IgD-negative memory B cell (primary cell): ENCODE data around the gene DISP3. TPM values are rescaled to one million over a fixed set of nuclear protein-coding genes. Genes with fewer than 3 reads are reported as not detected.
"Not testable (repeated sequence)": the region's sequence is repeated elsewhere in the genome, so short reads cannot be mapped to it uniquely, and the experiment has no call there.

Experiments
- H3K27ac Mint-ChIP-seq, 3 donors: one replicate each; pipeline ENCODE4 v1.8.0; 2020 to 2022; ENCODE audit warnings: mild to moderate bottlenecking in 3 of 3, mixed read lengths in 3 of 3, moderate library complexity in 1 of 3
- H3K27me3 Mint-ChIP-seq: one replicate; pipeline ENCODE4 v1.8.0; 2021; ENCODE audit warnings: mixed read lengths
- H3K36me3 Mint-ChIP-seq: one replicate; pipeline ENCODE4 v1.8.0; 2020; ENCODE audit warnings: mild to moderate bottlenecking, mixed read lengths
- H3K4me1 Mint-ChIP-seq, 3 donors: one replicate each; pipeline ENCODE4 v1.8.0; 2020 to 2022; ENCODE audit warnings: mixed read lengths in 3 of 3, mild to moderate bottlenecking in 1 of 3
- H3K4me3 Mint-ChIP-seq, 4 donors: one replicate each; pipeline ENCODE4 v1.8.0; 2020 to 2022; ENCODE audit warnings: mild to moderate bottlenecking in 4 of 4, mixed read lengths in 4 of 4, moderate library complexity in 3 of 4
- H3K9me3 Mint-ChIP-seq, 3 donors: one replicate each; pipeline ENCODE4 v1.8.0; 2020 to 2021; ENCODE audit warnings: mixed read lengths in 3 of 3, mild to moderate bottlenecking in 1 of 3
- polyA plus RNA-seq: library from polyadenylated mRNA; unstranded; fragments of 300-500 nt; fragmentation: Illumina TruSeq; gene quantifications from one replicate; pipeline ENCODE4 v1.2.3, GENCODE V29; 2021

DISP3 gene
- polyA plus RNA-seq, 1 donor from 2014 or later = not detected

DNA sequence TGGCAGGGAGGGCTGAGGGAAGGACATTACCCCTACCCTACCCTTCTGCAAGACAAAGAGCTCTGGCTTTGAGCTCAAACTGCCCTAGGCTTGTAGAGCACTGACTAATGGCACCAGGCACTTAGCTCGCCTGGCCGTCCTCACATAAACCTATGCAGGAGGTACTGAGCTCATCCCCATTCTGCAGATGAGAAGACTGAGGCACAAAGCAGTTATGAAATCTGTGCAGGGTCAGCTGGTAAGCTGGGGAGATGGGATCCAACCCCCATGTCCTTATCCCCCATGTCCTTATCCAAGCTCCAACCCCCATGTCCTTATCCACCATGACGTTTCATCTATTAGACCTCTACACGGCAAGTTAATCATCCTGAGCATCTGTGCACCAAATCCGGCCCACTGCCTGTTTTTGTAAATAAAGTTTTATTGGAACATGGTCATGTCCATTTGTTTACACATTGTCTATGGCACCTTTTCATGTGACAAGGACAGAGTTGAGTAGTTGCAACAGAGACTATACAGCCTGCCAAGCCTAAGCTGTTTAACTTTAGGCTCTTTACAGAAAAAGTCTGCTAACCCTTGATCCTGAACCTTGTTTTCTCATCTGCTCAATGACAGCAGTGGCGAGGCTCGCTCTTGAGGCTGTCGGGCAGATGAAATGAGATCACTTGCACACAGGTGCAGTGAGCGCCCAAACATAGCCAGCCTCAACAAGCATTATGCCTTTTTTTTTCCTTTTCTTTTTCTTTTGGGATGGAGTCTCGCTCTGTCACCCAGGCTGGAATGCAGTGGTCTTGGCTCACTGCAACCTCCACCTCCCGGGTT lies 88.5 kb downstream of the DISP3 start:
- peaks cover 5 to 8% (median 6%) of the 10 kb centered on the region in 3 donors for H3K4me1 Mint-ChIP-seq
- H3K27ac Mint-ChIP-seq = no peak overlapping the region
- no peaks in the 10 kb centered on the region for H3K36me3 Mint-ChIP-seq
- H3K4me3 Mint-ChIP-seq = no peak overlapping the region
- H3K27me3 Mint-ChIP-seq = peaks cover 20% of the 10 kb centered on the region
- no peaks in the 10 kb centered on the region for H3K9me3 Mint-ChIP-seq

DNA sequence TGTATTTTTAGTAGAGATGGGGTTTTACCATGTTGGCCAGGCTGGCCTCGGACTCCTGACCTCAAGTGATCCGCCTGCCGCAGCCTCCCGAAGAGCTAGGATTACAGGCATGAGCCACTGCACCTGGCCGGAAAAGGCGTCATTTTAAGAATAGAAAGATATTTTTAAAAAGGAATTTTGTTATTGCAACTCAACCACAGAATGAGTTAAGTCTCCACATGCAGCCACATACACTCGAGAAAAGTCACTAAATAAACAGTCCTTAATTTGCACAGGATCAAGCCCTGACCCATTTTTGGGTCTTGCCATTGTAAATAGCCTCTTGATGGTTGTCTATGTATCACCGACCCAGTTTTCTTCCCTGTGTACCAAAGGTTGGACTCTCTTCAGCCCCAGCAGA lies 89.7 kb downstream of the DISP3 start:
- Mint-ChIP-seq H3K36me3 (no peaks in the 10 kb centered on the region), H3K27ac (no peak overlapping the region), H3K9me3 (no peaks in the 10 kb centered on the region), H3K4me3 (no peak overlapping the region), H3K4me1 (peaks cover 2 to 3% (median 3%) of the 10 kb centered on the region in 3 donors), H3K27me3 (peaks cover 15% of the 10 kb centered on the region)

DNA sequence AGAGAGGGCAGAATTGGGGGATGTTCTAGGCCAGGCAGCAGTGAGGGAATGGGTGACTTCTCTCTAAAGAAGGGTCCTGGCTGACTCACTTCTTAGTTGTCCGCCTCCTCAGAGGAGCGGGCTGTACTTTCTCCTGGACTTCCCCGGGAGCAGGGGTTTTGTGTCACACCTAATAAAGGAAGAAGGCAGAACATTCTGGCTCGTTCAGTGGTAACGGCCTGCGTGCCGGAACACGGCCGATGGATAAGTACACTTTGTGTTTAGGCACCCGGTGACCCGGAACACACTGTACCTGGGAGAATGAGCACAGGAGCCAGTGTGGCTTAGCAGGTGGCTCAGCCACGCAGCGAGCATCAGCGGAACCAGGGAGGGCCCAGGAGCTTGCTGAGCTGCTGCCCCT lies 90.6 kb downstream of the DISP3 start:
- no peak overlapping the region for H3K27ac Mint-ChIP-seq
- no peaks in the 10 kb centered on the region for H3K9me3 Mint-ChIP-seq
- peaks cover 15% of the 10 kb centered on the region for H3K27me3 Mint-ChIP-seq
- no peak overlapping the region for H3K4me3 Mint-ChIP-seq
- H3K4me1 Mint-ChIP-seq = no peaks in the 10 kb centered on the region
- no peaks in the 10 kb centered on the region for H3K36me3 Mint-ChIP-seq

DNA sequence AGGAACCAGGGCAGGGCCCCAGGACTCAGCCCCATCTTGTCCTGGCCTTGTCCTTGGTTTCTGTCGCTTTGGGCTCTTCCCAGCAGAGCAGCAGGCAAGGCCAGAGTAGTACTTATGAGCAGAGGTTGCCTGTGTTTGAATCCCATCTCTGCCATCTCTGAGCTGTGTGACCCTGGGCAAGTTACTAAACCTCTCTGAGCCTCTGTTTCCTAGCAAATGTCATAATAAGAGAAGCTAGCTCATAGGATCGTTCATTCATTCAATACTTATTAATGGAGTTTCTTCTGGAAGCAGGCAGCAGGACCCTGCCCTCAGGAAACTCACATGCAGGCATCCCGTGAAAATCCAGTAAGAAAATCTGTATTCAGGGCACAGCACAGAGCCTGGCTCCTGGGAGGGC lies 91.0 kb downstream of the DISP3 start:
- Mint-ChIP-seq H3K9me3 (no peaks in the 10 kb centered on the region), H3K27me3 (peaks cover 15% of the 10 kb centered on the region), H3K36me3 (no peaks in the 10 kb centered on the region), H3K27ac (no peak overlapping the region), H3K4me1 (no peaks in the 10 kb centered on the region), H3K4me3 (peak overlapping the region in 1 of 4 donors; percentile 52)

DNA sequence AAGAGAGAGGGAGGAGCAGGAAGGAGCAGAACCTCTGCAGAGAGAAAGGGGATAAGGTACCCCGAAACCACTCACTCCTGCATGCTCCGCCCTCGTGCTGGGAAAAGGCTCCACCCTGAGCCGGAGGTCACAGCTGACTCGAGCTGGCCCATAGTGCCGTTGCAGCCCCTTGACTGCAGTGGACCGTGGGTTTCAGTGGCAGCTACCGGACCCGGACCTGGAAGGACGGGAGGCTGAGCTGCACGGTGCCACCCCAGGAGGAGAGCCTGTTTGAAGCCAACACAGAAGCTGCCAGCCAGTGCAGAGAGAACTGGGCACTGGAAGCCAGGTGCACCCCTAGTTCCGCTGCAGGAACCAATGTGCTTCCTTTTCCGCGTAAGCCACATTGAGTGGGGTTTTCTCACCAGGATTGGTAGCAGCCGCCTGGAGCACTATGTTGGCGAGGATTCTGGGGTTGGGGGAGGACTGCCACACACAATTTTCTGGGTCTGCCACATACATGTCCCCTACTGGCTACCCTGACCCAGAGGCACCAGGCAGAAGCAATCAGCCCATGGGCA lies 91.9 kb downstream of the DISP3 start:
- Mint-ChIP-seq H3K4me1 (no peaks in the 10 kb centered on the region), H3K27me3 (peaks cover 15% of the 10 kb centered on the region), H3K9me3 (no peaks in the 10 kb centered on the region), H3K36me3 (no peaks in the 10 kb centered on the region), H3K27ac (no peak overlapping the region), H3K4me3 (no peak overlapping the region)

DNA sequence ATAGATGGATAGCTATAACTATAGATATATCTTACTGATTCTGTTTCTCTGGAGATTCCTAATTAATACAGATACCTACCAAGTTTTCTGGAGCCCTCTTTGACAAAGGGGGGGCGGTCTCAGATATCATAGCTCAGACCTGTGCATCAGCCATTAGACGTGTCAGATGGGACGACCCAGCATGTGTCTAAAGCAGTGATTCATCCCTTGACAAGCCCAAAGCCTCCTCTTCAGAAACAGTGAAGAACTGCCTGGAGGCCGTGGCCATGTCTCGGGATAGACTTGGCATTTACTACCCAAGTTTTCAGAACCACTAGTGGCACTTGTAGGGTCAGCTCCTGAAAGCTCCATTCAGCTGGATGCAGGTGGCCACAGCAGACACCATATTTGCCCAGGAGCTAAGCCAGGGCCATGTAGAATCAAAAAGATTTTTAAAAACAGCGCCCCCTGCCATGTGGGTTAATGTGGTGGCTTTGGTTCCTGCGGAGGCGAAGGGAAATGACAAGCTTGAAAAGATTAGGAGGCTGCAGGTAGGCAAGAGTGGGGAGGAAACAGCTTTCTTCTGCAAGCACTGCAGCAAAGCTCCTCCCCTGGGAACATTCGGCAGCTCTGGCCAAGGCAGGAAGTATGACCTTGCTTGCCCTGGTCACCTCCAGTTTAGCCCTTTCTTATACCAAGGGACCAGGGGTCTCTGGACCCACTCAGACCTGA lies 93.1 kb downstream of the DISP3 start:
- Mint-ChIP-seq H3K27ac (no peak overlapping the region), H3K27me3 (peaks cover 14% of the 10 kb centered on the region), H3K36me3 (no peaks in the 10 kb centered on the region)

DNA sequence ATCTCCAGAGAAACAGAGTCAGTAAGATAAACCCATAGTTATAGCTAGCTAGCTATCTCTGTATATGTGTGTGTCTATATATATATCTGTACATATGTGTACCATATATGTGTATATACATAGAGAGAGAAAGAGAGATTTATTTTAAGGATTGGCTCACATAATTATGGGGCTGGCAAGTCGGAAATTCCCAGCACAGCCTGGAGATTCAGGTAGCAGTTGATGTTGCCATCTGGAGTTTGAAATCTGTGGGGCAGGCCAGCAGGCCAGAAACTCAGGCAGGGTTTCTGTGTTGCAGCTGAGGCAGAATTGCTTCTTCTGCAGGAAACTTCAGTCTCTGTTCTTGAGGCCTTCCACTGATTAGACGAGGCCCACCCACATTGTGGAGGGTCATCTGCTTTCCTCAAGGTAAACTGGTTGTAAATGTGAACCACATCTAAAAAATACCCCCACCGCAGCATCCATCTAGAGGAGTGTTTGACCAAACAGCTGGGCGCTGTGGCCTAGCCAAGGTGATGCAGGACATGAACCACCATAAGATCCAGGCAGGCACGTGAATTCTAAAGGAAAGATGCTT lies 94.2 kb downstream of the DISP3 start:
- Mint-ChIP-seq H3K27ac (no peak overlapping the region), H3K4me1 (no peaks in the 10 kb centered on the region), H3K4me3 (no peak overlapping the region), H3K27me3 (peaks cover 18% of the 10 kb centered on the region), H3K36me3 (no peaks in the 10 kb centered on the region), H3K9me3 (no peaks in the 10 kb centered on the region)

More for the DNA sequence above, 93.1 kb downstream of the DISP3 start:
- H3K4me1 Mint-ChIP-seq = no peaks in the 10 kb centered on the region
- H3K9me3 Mint-ChIP-seq = no peaks in the 10 kb centered on the region
- no peak overlapping the region for H3K4me3 Mint-ChIP-seq

DNA sequence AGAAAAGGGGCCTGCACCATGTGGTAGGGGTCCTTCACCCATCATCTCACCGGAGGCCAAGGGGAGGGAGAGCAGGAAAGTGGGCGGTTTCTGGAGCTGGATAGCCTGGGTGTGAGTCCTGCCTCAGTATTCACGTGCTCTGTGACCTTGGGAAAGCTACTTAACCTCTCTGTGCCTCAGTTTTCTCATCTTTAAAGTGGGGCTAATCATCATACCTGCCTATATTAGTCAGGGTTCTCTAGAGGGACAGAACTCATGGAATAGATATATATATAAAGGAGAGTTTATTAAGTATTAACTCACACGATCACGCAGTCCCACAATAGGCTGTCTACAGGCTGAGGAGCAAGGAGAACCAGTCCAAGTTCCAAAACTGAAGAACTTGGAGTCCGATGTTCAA lies 96.6 kb downstream of the DISP3 start:
- Mint-ChIP-seq H3K4me3 (no peak overlapping the region), H3K9me3 (no peaks in the 10 kb centered on the region), H3K27me3 (peaks cover 9% of the 10 kb centered on the region), H3K27ac (no peak overlapping the region), H3K36me3 (no peaks in the 10 kb centered on the region), H3K4me1 (no peaks in the 10 kb centered on the region)

DNA sequence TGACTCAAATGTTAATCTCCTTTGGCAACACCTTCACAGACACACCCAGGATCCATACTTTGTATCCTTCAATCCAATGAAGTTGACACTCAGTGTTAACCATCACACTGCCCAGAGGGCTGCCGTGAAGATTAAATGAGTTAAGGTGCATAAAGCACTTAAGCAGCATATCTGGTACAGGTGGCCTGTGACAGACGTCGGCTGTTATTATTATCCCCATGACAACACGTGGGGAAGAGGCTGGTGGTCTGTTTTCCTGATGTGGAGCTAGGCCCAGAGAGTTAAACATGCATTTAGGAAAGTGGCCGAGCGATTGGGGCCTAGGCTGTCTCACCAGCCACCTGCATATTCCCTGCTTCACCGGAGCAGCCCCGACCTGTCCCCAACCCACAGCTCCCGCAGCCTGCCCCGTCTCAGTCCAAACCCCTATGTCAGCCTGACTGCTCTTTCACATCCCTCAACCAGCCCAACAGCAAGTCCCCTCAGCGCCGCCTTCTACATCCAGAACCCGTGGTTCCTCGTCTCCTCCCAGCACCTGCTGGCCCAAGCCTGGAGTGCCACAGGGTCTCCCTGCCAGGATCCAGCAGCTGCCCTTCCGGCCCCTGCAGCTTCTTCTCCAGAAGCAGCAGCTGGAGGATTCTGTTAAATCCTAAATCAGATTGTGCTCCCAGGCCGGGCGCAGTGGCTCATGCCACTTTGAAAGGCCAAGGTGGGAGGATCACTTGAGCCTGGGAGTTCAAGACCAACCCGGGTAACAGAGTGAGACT lies 97.3 kb downstream of the DISP3 start:
- H3K9me3 Mint-ChIP-seq = no peaks in the 10 kb centered on the region
- H3K27me3 Mint-ChIP-seq = peaks cover 12% of the 10 kb centered on the region
- no peaks in the 10 kb centered on the region for H3K4me1 Mint-ChIP-seq
- no peaks in the 10 kb centered on the region for H3K36me3 Mint-ChIP-seq
- peak overlapping the region in 1 of 3 donors; percentile 86 for H3K27ac Mint-ChIP-seq
- no peak overlapping the region for H3K4me3 Mint-ChIP-seq

DNA sequence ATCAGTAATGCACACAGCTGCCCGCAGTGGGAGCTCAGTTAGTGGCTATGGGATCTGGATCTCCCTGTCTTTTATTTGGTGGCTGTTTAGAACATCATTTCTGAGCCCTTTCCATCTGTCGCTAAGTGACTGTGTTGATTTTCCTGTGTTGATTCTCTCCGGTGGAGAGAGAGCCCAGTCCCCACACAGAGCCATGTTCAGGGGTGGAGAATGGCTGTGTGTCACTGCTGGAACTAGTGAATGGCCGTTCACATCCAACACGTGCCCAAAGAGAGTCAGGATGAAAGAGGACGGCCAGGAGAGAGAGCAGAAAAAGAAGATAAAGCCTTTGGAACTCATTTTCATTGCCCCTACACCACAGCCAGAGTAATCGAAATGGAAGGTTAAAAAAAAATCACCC lies 99.0 kb downstream of the DISP3 start:
- H3K27ac Mint-ChIP-seq = peak overlapping the region in 1 of 3 donors; percentile 61
- H3K27me3 Mint-ChIP-seq = peaks cover 15% of the 10 kb centered on the region
- peaks cover 0 to 2% (median 0%) of the 10 kb centered on the region in 3 donors for H3K9me3 Mint-ChIP-seq
- no peak overlapping the region for H3K4me3 Mint-ChIP-seq
- no peaks in the 10 kb centered on the region for H3K4me1 Mint-ChIP-seq
- H3K36me3 Mint-ChIP-seq = no peaks in the 10 kb centered on the region

DNA sequence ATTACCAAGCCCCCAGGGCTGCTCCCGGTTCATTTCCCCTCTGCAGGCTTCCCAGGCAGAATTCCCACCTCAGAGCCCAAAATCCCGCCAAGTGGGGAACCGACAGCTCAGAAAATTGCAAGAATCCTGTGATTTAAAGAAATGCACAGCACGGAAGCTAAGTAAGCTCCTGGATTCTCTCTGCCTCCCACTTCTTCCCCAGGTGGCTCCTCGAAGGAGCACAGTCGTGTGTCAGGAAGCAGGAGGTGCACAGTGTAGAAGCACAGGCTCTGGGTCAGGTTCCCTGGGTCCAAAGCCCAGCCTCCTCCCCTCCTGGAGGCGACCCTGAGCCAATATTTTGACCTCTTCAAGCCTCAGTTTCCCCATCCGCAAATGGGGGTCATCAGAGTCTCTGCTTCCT lies 100.6 kb downstream of the DISP3 start:
- Mint-ChIP-seq H3K36me3 (no peaks in the 10 kb centered on the region), H3K4me1 (no peaks in the 10 kb centered on the region), H3K4me3 (no peak overlapping the region), H3K27ac (peak overlapping the region in 1 of 3 donors; percentile 36), H3K27me3 (peaks cover 16% of the 10 kb centered on the region), H3K9me3 (peaks cover 0 to 4% (median 0%) of the 10 kb centered on the region in 3 donors)

DNA sequence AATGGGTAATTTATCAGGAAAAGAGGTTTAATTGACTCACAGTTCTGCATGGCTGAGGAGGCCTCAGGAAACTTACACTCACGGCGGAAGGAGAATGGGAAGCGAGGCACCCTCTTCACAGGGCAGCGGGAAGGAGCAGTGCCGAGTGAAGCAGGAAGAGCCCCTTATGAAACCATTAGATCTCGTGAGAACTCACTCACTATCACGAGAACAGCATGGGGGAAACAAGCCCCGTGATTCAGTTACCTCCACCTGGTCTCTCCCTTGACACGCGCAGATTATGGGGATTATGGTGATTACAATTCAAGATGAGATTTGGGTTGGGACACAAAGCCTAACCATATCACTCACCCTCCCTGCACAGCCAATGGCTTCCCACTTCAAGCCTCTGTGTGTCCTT lies 101.1 kb downstream of the DISP3 start:
- not testable (repeated sequence) for H3K9me3 Mint-ChIP-seq, H3K27ac Mint-ChIP-seq, H3K4me1 Mint-ChIP-seq, H3K36me3 Mint-ChIP-seq, H3K4me3 Mint-ChIP-seq
- peaks cover 18% of the 10 kb centered on the region for H3K27me3 Mint-ChIP-seq

DNA sequence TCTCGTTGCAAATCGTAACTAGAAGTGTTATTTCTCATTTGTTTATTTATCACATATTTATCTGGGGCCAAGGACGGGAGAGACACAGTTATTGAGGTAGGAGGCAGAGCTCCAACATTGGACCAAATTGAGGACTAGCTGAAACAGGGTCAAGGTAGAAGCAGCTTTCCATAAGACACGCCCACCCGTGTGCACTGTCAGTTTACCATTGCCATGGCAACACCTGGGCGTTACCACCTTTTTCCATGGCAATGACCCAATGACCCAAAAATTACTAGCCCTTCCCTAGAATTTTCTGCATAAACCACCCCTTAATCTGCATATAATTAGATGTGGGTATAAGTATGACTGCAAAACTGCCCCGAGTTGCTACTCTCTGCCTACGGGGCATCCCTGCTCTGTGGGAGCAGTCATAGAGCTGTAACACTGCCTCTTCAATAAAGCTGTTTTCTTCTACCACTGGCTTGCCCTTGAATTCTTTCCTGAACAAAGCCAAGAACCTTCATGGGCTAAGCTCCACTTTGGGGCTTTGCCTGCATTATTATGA lies 102.6 kb downstream of the DISP3 start:
- H3K9me3 Mint-ChIP-seq = peaks cover 0 to 4% (median 0%) of the 10 kb centered on the region in 3 donors
- no peaks in the 10 kb centered on the region for H3K4me1 Mint-ChIP-seq
- peaks cover 18% of the 10 kb centered on the region for H3K27me3 Mint-ChIP-seq
- H3K36me3 Mint-ChIP-seq = no peaks in the 10 kb centered on the region
- H3K27ac Mint-ChIP-seq = no peak overlapping the region
- no peak overlapping the region for H3K4me3 Mint-ChIP-seq

DNA sequence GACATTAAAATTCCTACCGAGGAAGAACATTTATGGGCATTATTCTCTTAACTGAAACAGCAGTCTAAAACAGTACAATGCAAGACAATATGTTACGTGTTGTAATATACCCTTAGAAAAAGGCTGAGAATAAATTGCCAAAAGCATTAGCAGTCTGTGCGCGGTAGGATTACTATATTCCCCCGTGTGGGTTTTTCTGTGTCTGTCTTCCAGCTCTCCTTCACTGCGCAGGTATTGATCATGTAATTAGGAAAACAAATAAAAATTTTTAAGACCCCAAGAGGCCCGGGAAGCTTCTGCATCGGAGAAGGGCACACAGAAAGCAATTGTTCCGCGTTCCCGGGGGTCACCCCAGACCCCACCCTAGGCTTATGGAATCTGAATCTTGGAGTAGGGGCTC lies 106.4 kb downstream of the DISP3 start:
- Mint-ChIP-seq H3K27me3 (peaks cover 19% of the 10 kb centered on the region), H3K4me3 (no peak overlapping the region), H3K9me3 (peaks cover 0 to 4% (median 0%) of the 10 kb centered on the region in 3 donors), H3K27ac (no peak overlapping the region), H3K36me3 (no peaks in the 10 kb centered on the region), H3K4me1 (no peaks in the 10 kb centered on the region)
